Ovary (tissue), 9 donors: Measurements from ENCODE around the gene MRRF. TPM values are rescaled to one million over a fixed set of nuclear protein-coding genes. Genes with fewer than 3 reads are reported as not detected.

Source experiments
- DNase-seq, 5 donors: peaks; one replicate each; pipeline ENCODE4 v3.0.0-alpha.2; 2019 to 2020
- H3K27ac ChIP-seq, 2 donors: fragments of 200-600 bp; one replicate each; pipeline versions ENCODE4 v1.5.1 to v1.8.0; 2019 to 2022
- H3K27me3 ChIP-seq: fragments of 200-600 bp; one replicate; pipeline ENCODE4 v1.8.0; 2022
- H3K36me3 ChIP-seq: fragments of 200-600 bp; sonication (generic); one replicate; pipeline ENCODE4 v1.5.1; 2019
- H3K4me1 ChIP-seq: one replicate; pipeline ENCODE4 v1.8.1; 2013; ENCODE audit warnings: mild to moderate bottlenecking, moderate library complexity; ENCODE audit not compliant: insufficient read depth
- H3K4me3 ChIP-seq: fragments of 200-600 bp; sonication (generic); one replicate; pipeline ENCODE4 v1.5.1; 2017
- H3K9me3 ChIP-seq, 2 donors: fragments of 200-600 bp in 1 of 2; sonication (generic) in 1 of 2; one replicate each; pipeline versions ENCODE4 v1.5.1 to v1.8.1; 2013 to 2019; ENCODE audit warnings: mild to moderate bottlenecking in 1 of 2, moderate library complexity in 1 of 2
- EP300 ChIP-seq: sonication (generic); formaldehyde crosslinking; IDR thresholded peaks from one replicate; pipeline ENCODE4 v1.6.1; 2017; ENCODE audit warnings: antibody characterized with exemption
- POLR2A ChIP-seq: fragments of 450-650 bp; IDR thresholded peaks from one replicate; pipeline ENCODE4 v1.6.1; 2017; ENCODE audit warnings: antibody characterized with exemption, mild to moderate bottlenecking, moderate library complexity
- WGBS, 3 donors: extraction: QIAGEN DNeasy Blood & Tissue Kit in 1 of 3; methylation state at CpG; one replicate each; pipeline versions ENCODE4 v1.1.5 to v1.1.7; 2013 to 2017; 5-methylcytosine and 5-hydroxymethylcytosine counted together
- intact Hi-C, 4 donors: fragments of 100-400 bp; cut with DNase I; formaldehyde crosslinking; loops; one replicate each; pipeline versions ENCODE4 v1.11.0 to v1.15.1; 2022 to 2023
- polyA plus RNA-seq, 2 donors: library from polyadenylated mRNA; stranded (reverse); fragments of 200-250 nt in 1 of 2; fragments of 350-450 nt in 1 of 2; fragmentation: Illumina TruSeq in 1 of 2; extraction: RNeasy Lipid Tissue Mini Kit (QIAGEN cat#74804) in 1 of 2; gene quantifications; one replicate each; pipeline ENCODE4 v1.2.3, GENCODE V29; 2013 to 2014
- total RNA-seq, 7 donors: library from RNA; depleted of rRNA in 2 of 7; stranded (reverse); fragments of >200 nt in 2 of 7; fragmentation: NEBNext Ultra II Directional in 3 of 7; extraction: Animal tissue kit (Norgen Biotek cat#: 25700) in 3 of 7; gene quantifications; one replicate each; pipeline versions ENCODE4 v1.1.0 to v1.2.4, GENCODE V29; 2016 to 2023
- TF ChIP-seq, protein P1 (sequence below), 3 donors: fragments of 450-650 bp in 2 of 3; fragments of 200-600 bp in 1 of 3; IDR thresholded peaks; one replicate each; pipeline versions ENCODE4 v1.5.1 to v1.8.0; 2016 to 2022; ENCODE audit warnings: antibody characterized with exemption in 3 of 3, mild to moderate bottlenecking in 1 of 3
- donor health status: DM: no; HTN: no; CAD: no; lungs with moderate emphysema.
- donor health status: DM: no; HTN: no; CAD: no.
- donor health status: Bipolar disorder and iron deficiency.
- donor health status: DM: yes; HTN: yes; CAD: no.
- donor health status: DM: no; HTN: no; CAD: no.
- donor health status: DM: yes; HTN: yes; CAD: no.

The MRRF gene
- total and polyA plus RNA-seq, 9 donors: 15.6 to 29.8 (median 22.2) TPM

DNA sequence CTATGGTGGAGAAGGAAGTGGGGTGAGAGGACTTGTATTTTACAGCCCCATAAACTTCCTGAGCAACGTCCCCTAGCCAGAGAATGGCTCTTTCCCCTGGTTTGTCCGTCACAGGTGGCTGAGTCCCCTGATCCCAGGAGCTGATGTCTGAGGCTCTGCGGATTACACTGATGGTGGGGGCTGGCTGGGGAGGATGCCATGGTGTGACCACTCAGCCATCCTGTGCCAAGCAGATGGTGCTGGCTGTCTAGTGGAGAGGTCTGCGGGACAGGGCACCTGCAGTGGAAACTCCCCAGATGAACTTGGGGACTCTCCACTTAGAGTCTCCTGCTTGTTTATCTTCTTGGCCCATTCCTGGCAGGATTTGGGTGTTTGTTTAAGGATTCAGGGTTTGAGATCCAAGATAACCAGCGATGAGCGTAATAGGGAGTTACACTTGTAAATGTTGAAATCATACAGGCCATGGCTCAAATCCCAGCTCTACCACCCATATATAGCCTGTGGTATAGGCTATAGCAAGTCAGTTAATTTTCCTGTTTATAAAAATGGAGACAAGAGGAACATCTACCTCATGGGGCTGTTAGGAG, 101.5 kb downstream of the MRRF start:
- no peaks in the 10 kb centered on the region for H3K4me1 ChIP-seq
- no peak overlapping the region for H3K27ac ChIP-seq
- intact Hi-C loops: no loop called here
- DNase-seq: no peak
- H3K27me3 ChIP-seq: no peaks in the 10 kb centered on the region
- no peaks in the 10 kb centered on the region for H3K36me3 ChIP-seq
- WGBS, 3 donors: 56 to 64% (median 56%) methylated on average over 6 of the region's 6 CpGs
- no peaks in the 10 kb centered on the region for H3K9me3 ChIP-seq
- TF ChIP-seq, protein P1, sequence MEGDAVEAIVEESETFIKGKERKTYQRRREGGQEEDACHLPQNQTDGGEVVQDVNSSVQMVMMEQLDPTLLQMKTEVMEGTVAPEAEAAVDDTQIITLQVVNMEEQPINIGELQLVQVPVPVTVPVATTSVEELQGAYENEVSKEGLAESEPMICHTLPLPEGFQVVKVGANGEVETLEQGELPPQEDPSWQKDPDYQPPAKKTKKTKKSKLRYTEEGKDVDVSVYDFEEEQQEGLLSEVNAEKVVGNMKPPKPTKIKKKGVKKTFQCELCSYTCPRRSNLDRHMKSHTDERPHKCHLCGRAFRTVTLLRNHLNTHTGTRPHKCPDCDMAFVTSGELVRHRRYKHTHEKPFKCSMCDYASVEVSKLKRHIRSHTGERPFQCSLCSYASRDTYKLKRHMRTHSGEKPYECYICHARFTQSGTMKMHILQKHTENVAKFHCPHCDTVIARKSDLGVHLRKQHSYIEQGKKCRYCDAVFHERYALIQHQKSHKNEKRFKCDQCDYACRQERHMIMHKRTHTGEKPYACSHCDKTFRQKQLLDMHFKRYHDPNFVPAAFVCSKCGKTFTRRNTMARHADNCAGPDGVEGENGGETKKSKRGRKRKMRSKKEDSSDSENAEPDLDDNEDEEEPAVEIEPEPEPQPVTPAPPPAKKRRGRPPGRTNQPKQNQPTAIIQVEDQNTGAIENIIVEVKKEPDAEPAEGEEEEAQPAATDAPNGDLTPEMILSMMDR (IDR thresholded peaks at IDR 0.05): no peak
- no peak for TF ChIP-seq POLR2A
- no peak for TF ChIP-seq EP300
- H3K4me3 ChIP-seq: no peak overlapping the region

DNA sequence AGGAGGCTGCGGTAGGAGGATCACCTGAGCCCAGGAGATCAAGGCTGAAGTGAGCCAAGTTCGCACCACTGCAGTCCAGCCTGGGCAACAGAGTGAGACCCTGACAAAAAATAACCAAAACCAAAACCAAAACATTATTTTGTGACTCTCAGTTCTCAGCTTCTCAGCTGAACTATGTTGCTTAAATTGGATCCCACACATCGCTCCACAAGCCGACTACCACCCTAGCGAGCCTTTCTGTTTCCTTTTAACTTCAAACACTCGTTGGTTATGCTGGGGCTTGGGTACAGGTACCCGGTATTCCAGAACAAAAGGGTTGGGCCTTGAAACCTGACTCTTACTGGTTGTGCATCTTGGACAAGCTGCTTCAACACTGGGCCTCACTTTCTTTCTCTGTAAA, 102.4 kb downstream of the MRRF start:
- Histone ChIP-seq H3K4me1 (no peaks in the 10 kb centered on the region), H3K27ac (no peak overlapping the region), H3K36me3 (no peaks in the 10 kb centered on the region), H3K4me3 (no peak overlapping the region), H3K27me3 (no peaks in the 10 kb centered on the region), H3K9me3 (no peaks in the 10 kb centered on the region)
- TF ChIP-seq, protein P1 (IDR thresholded peaks at IDR 0.05): no peak
- no peak for TF ChIP-seq EP300
- TF ChIP-seq POLR2A: no peak
- intact Hi-C loops: no loop called here
- DNase-seq: no peak
- 86 to 92% (median 89%) methylated on average over 7 of the region's 7 CpGs for WGBS, 3 donors

DNA sequence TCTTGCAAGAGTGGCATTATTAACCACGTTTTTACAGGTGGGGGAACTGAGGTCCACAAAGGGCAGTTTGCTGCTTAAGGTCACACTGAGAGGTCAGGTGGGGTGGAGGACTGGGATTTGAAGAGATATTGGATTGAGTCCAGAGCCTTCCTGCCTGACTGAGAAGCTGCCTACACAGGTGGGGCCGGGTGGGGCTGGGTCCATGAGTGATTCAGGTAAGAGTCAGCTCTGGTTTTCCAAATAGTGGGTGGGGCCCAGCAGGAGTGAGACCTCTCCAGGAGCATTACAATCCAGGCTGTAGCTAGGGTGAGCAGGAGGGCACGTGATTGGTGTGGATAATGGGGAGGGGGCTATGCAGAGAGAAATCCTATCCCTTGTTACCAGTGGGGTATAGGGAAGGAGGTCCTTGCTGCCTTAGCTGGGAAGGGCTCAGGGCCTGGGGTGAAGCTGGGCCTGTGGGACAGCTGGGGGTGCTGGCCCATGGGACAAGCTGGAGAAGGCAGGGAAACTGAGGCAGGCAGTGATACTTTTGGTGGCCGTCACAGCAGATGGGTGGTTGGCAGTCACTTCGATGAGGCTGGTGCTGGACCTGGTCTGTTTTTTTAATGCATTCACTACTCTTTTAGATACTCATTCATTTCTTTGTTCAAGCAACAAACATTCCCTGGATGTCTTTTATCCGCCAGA, 103.2 kb downstream of the MRRF start:
- intact Hi-C loops: no loop called here
- H3K27me3 ChIP-seq: no peaks in the 10 kb centered on the region
- no peak overlapping the region for H3K4me3 ChIP-seq
- no peak overlapping the region for H3K27ac ChIP-seq
- no peaks in the 10 kb centered on the region for H3K4me1 ChIP-seq
- no peaks in the 10 kb centered on the region for H3K36me3 ChIP-seq
- WGBS, 3 donors: 86 to 89% (median 89%) methylated on average over 6 of the region's 6 CpGs
- DNase-seq: no peak
- no peaks in the 10 kb centered on the region for H3K9me3 ChIP-seq
- TF ChIP-seq, protein P1 (IDR thresholded peaks at IDR 0.05): no peak
- TF ChIP-seq EP300: no peak
- no peak for TF ChIP-seq POLR2A

DNA sequence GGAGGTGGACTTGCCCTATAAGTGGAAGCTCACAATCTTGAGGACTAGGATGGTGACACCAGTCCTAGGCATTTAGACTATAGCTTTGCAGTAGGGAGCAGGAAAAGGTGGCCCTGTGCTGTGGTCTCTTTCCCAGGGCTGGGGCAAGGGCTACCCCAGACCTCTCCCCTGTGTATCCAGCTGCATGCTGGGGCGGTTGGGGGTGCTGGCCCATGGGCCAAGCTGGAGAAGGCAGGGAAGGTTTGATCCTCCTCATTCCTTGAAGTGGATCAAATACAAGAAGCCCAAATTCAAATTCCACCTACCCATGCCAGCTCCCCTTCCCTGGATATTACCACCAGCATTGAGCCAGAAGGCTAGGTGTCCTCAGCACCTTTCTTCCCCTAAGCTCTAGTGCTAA, 104.0 kb downstream of the MRRF start:
- TF ChIP-seq EP300 (no peak), POLR2A (no peak)
- TF ChIP-seq, protein P1 (IDR thresholded peaks at IDR 0.05): no peak
- no peak for DNase-seq
- no peaks in the 10 kb centered on the region for H3K4me1 ChIP-seq
- intact Hi-C loops: no loop called here
- no peak overlapping the region for H3K4me3 ChIP-seq
- H3K27me3 ChIP-seq: no peaks in the 10 kb centered on the region
- no peak overlapping the region for H3K27ac ChIP-seq
- WGBS, 3 donors: 100% methylated on average over 1 of the region's 1 CpG
- H3K36me3 ChIP-seq: no peaks in the 10 kb centered on the region
- no peaks in the 10 kb centered on the region for H3K9me3 ChIP-seq
